ENCODE results near the gene PDE8A.

DNA sequence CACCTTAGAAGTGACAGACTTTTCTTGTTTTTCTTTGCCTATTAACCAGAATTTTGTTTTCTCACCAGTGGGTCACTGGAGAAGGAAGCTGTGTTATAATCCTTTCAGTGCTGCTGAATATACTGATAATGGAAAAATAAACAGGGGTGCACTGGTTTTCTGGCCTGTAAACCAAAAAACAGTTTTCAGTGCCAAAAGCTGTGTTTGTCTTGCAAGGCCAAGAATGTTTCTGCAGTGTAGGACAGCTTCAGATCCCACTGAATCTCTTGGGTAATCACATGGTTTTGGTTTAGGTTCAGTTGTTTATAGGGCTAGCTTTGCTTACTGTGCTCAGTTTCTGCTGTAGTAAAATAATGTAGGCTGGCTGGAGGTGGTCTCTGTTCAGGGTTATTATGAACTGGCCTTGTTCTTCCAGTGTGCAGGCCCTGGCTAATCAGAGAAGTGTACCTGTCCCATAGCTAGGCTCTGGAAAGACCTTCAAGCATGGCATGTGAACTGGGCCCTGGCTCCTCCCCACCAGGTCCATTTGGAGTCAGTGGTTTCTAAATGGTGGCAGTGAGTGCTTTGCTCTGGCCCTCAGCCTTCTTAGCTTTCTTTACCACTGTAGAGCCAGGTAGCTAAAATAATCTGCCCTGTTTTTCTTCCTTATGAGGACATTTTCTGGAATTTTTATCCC lies 18.7 kb downstream of the PDE8A start:
- TF ChIP-seq, protein P1, sequence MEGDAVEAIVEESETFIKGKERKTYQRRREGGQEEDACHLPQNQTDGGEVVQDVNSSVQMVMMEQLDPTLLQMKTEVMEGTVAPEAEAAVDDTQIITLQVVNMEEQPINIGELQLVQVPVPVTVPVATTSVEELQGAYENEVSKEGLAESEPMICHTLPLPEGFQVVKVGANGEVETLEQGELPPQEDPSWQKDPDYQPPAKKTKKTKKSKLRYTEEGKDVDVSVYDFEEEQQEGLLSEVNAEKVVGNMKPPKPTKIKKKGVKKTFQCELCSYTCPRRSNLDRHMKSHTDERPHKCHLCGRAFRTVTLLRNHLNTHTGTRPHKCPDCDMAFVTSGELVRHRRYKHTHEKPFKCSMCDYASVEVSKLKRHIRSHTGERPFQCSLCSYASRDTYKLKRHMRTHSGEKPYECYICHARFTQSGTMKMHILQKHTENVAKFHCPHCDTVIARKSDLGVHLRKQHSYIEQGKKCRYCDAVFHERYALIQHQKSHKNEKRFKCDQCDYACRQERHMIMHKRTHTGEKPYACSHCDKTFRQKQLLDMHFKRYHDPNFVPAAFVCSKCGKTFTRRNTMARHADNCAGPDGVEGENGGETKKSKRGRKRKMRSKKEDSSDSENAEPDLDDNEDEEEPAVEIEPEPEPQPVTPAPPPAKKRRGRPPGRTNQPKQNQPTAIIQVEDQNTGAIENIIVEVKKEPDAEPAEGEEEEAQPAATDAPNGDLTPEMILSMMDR (IDR thresholded peaks at IDR 0.05) = no peak
- no peak for TF ChIP-seq EZH2 (IDR thresholded peaks at IDR 0.05; ENCODE audit: borderline replicate concordance, insufficient read depth, low read depth, low read length, poor library complexity, severe bottlenecking)

Data from B cell (primary cell).